Smooth muscle cell (in vitro differentiated cells): ENCODE data around the gene CHERP. TPM values are rescaled to one million over a fixed set of nuclear protein-coding genes. Genes with fewer than 3 reads are reported as not detected.
"Not testable (repeated sequence)": the region's sequence is repeated elsewhere in the genome, so short reads cannot be mapped to it uniquely, and the experiment has no call there.

Experiments
- DNase-seq: peaks from one replicate; lab custom pipeline; 2025; ENCODE audit not compliant: unreplicated experiment; lab: John Stamatoyannopoulos, UW
- H2AFZ ChIP-seq: fragments of 200-600 bp; sonication (generic); 2 replicates; pipeline ENCODE4 v1.6.0; 2016; ENCODE audit warnings: antibody characterized with exemption, low read depth, mild to moderate bottlenecking
- H3F3A ChIP-seq: fragments of 200-600 bp; sonication (generic); 2 replicates; pipeline ENCODE4 v1.6.0; 2017; ENCODE audit warnings: antibody characterized with exemption, low read depth
- H3K27ac ChIP-seq: fragments of 200-600 bp; sonication (generic); 2 replicates; pipeline ENCODE4 v1.5.1; 2016; ENCODE audit warnings: low read depth, mild to moderate bottlenecking
- H3K27me3 ChIP-seq: fragments of 200-600 bp; sonication (generic); 2 replicates; pipeline ENCODE4 v1.6.1; 2016; ENCODE audit warnings: low read depth, mild to moderate bottlenecking
- H3K36me3 ChIP-seq: fragments of 200-600 bp; sonication (generic); 2 replicates; pipeline ENCODE4 v1.5.1; 2016; ENCODE audit warnings: low read depth
- H3K4me1 ChIP-seq: fragments of 200-600 bp; sonication (generic); 2 replicates; pipeline ENCODE4 v1.5.1; 2016; ENCODE audit warnings: low read depth
- H3K4me2 ChIP-seq: fragments of 200-600 bp; sonication (generic); 2 replicates; pipeline ENCODE4 v1.6.0; 2016; ENCODE audit warnings: mild to moderate bottlenecking
- H3K4me3 ChIP-seq: fragments of 200-600 bp; sonication (generic); 2 replicates; pipeline ENCODE4 v1.5.1; 2016; ENCODE audit warnings: mild to moderate bottlenecking
- H3K79me2 ChIP-seq: fragments of 200-600 bp; sonication (generic); 2 replicates; pipeline ENCODE4 v1.6.0; 2016; ENCODE audit warnings: low read depth, mild to moderate bottlenecking
- H3K9ac ChIP-seq: fragments of 200-600 bp; sonication (generic); 2 replicates; pipeline ENCODE4 v1.6.0; 2016; ENCODE audit warnings: low read depth
- H3K9me3 ChIP-seq: fragments of 200-600 bp; sonication (generic); replicated peaks from 2 replicates; pipeline ENCODE4 v1.5.1; 2016; ENCODE audit warnings: low read depth
- H4K20me1 ChIP-seq: fragments of 200-600 bp; sonication (generic); 2 replicates; pipeline ENCODE4 v1.6.0; 2016; ENCODE audit warnings: low read depth
- WGBS: methylation state at CpG from one replicate; pipeline ENCODE4 v1.1.7; 2016; ENCODE audit warnings: low lambda C conversion rate; 5-methylcytosine and 5-hydroxymethylcytosine counted together
- polyA plus RNA-seq: library from polyadenylated mRNA; unstranded; fragments of >200 nt; fragmentation: Nextera tagmentation; extraction: Ambion mirVana; gene quantifications from 2 replicates; pipeline ENCODE4 v1.2.1, GENCODE V29; 2016
- small RNA-seq: library from RNA; depleted of rRNA; stranded (forward); fragments of <200 nt; gene quantifications from one replicate; pipeline ENCODE3, GENCODE V24; 2014
- total RNA-seq: library from RNA; depleted of rRNA; stranded (reverse); fragments of >200 nt; gene quantifications from 2 replicates; pipeline ENCODE4 v1.2.3, GENCODE V29; 2014
- TF ChIP-seq, protein P1 (sequence below): fragments of 200-600 bp; sonication (generic); IDR thresholded peaks from 2 replicates; pipeline ENCODE4 v1.5.1; 2017; ENCODE audit warnings: borderline replicate concordance, mild to moderate bottlenecking, antibody characterized with exemption; ENCODE audit not compliant: insufficient read depth, poor library complexity, severe bottlenecking

CHERP gene
- total and polyA plus RNA-seq, 2 experiments from 2014 or later, result 9.5 to 29.2 TPM

DNA sequence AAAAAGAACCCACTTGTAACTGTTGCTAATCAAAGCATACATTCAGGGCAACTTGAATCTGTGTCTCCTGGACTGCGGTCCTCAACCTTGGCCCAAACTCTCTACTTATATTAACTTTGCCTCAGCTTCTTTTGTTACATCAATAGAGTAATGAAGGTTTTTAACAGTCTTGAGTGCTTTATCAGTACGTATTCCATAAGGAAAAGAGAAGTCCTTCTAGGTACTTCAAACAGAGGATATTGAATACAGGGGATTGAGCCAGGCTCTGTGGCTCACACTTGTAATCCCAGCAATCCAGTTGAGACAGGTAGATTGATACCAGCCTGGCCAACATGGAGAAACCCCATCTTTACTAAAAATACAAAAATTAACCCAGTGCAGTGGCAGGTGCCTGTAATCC lies 69.2 kb downstream of the CHERP start:
- 95% methylated on average over 2 of the region's 2 CpGs for WGBS
- Histone ChIP-seq H2AFZ (no peak overlapping the region), H3K27me3 (no peaks in the 10 kb centered on the region), H3K4me3 (no peak overlapping the region), H3K4me2 (no peak overlapping the region), H3K36me3 (no peaks in the 10 kb centered on the region), H4K20me1 (peaks cover 32% of the 10 kb centered on the region), H3K4me1 (peaks cover 11% of the 10 kb centered on the region), H3K9ac (no peak overlapping the region), H3K27ac (no peak overlapping the region), H3K9me3 (no peaks in the 10 kb centered on the region), H3F3A (no peaks in the 10 kb centered on the region), H3K79me2 (peaks cover 35% of the 10 kb centered on the region)
- DNase-seq, result no peak
- TF ChIP-seq, protein P1, sequence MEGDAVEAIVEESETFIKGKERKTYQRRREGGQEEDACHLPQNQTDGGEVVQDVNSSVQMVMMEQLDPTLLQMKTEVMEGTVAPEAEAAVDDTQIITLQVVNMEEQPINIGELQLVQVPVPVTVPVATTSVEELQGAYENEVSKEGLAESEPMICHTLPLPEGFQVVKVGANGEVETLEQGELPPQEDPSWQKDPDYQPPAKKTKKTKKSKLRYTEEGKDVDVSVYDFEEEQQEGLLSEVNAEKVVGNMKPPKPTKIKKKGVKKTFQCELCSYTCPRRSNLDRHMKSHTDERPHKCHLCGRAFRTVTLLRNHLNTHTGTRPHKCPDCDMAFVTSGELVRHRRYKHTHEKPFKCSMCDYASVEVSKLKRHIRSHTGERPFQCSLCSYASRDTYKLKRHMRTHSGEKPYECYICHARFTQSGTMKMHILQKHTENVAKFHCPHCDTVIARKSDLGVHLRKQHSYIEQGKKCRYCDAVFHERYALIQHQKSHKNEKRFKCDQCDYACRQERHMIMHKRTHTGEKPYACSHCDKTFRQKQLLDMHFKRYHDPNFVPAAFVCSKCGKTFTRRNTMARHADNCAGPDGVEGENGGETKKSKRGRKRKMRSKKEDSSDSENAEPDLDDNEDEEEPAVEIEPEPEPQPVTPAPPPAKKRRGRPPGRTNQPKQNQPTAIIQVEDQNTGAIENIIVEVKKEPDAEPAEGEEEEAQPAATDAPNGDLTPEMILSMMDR, result no peak

DNA sequence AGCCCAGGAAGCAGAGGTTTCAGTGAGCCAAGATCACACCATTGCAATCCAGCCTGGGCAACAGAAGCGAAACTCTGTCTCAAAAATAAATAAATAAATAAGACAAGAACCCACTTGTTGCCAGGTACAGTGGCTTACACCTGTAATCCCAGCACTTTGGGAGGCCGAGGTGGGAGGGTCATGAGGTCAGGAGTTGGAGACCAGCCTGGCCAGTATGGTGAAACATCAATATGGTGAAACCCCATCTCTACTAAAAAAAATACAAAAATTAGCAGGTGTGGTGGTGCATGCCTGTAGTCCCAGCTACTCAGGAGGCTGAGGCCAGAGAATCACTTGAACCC lies 69.7 kb downstream of the CHERP start:
- Histone ChIP-seq H3K9ac (peak overlapping the region; percentile 67), H3K4me3 (peak overlapping the region; percentile 92), H2AFZ (peak overlapping the region; percentile 82), H4K20me1 (peaks cover 37% of the 10 kb centered on the region), H3K4me2 (peak overlapping the region; percentile 87), H3K79me2 (peaks cover 40% of the 10 kb centered on the region), H3K4me1 (peaks cover 11% of the 10 kb centered on the region)
- not testable (repeated sequence) for H3K9me3 ChIP-seq, H3F3A ChIP-seq, DNase-seq, H3K27ac ChIP-seq, H3K36me3 ChIP-seq, H3K27me3 ChIP-seq
- 77% methylated on average over 2 of the region's 2 CpGs for WGBS

DNA sequence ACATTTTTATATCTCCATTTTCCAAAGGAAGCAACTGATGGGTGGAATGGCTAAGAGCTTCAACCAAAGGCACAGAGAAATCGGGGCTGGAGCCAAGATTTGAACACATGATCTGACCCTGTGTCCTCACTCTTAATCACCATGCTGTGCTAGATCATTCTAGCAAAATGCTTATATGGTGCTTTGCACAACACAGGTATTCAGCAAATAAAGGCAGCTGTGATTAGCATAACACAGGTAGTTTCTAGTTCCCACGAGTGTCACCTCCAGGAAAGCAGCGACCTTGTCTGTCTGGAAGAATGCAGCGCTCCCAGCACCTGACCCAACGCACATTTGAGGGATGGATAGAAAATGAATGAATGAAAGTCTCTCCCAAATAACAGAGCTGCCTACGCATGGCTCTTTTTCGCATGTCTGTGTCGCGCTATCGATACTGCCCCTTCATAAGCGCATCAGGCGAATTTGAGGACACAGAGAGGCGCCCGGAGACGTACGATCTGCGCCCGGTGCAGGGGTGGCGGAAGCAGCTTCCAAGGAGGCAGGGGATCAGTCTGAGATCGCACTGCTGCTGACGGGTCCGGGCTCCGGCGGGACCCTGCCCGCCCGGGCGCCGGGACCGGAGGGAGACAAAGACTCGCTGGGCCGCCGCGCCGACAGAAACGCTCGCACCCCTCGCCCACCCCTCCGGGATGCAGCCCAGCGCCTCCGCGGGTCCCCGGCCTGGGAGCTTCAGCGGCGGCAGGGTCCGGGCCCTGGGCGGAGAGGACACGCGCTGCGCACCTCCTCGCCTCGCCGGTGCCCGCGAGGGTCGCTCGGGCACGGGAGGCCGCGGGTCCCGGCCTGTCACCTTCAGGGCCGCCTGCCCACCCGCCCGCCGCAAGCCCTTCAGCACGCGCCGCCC lies 71.1 kb downstream of the CHERP start:
- no peak for DNase-seq
- Histone ChIP-seq H4K20me1 (peaks cover 51% of the 10 kb centered on the region), H3K9ac (peak overlapping the region; percentile 79), H3K79me2 (peaks cover 54% of the 10 kb centered on the region), H3K4me3 (peak overlapping the region; percentile 92), H3K4me2 (peak overlapping the region; percentile 100), H3K4me1 (peaks cover 11% of the 10 kb centered on the region), H3K9me3 (no peaks in the 10 kb centered on the region), H3F3A (no peaks in the 10 kb centered on the region), H3K27me3 (no peaks in the 10 kb centered on the region), H3K36me3 (no peaks in the 10 kb centered on the region), H3K27ac (peak overlapping the region; percentile 42), H2AFZ (peak overlapping the region; percentile 81)
- TF ChIP-seq, protein P1, result no peak
- 2% methylated on average over 42 of the region's 67 CpGs for WGBS

DNA sequence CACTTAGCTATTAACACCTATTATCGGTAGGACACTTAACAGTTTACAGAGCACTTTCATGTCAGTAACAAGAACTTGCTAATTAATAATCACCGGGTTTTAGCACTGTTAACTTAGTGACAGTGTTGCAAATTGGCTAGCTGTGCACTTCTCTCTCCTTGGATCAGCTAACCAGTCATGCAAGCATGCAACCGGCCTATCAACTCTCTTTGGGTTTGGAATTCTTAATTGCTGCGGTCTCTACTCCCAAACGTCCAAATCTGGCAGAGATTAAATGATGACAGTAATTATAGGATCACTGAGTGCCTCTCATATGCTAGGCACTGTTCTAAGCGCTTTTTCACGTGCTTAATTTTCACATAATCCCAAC lies 71.7 kb downstream of the CHERP start:
- peaks cover 60% of the 10 kb centered on the region for H3K79me2 ChIP-seq
- no peak for DNase-seq

More for the DNA sequence above, 71.7 kb downstream of the CHERP start:
- H4K20me1 ChIP-seq, result peaks cover 57% of the 10 kb centered on the region
- H3K36me3 ChIP-seq, result no peaks in the 10 kb centered on the region
- no peaks in the 10 kb centered on the region for H3K27me3 ChIP-seq
- 39% methylated on average over 7 of the region's 7 CpGs for WGBS
- H3K4me1 ChIP-seq, result peaks cover 11% of the 10 kb centered on the region
- no peak overlapping the region for H3K9ac ChIP-seq
- no peaks in the 10 kb centered on the region for H3K9me3 ChIP-seq
- TF ChIP-seq, protein P1, result no peak
- H3K4me2 ChIP-seq, result peak overlapping the region; percentile 100
- no peak overlapping the region for H3K27ac ChIP-seq
- H3F3A ChIP-seq, result no peaks in the 10 kb centered on the region
- H3K4me3 ChIP-seq, result peak overlapping the region; percentile 92
- no peak overlapping the region for H2AFZ ChIP-seq

Small RNA genes within 50 kb of the gene (small RNA-seq; reads per million reads assigned to genes)
- 0.11 reads per million for gene RN7SL146P

Other genes with a start within 250 kb of the CHERP start
- 2.7 and 8.7 TPM in 2 replicates for gene KLF2, start 217.6 kb downstream of the CHERP start, total RNA-seq
- gene KLF2, start 217.6 kb downstream of the CHERP start, polyA plus RNA-seq, result 11.2 and 18.0 TPM in 2 replicates
- 12.8 and 16.0 TPM in 2 replicates for gene EPS15L1, start 70.5 kb downstream of the CHERP start, total RNA-seq
- gene EPS15L1, start 70.5 kb downstream of the CHERP start, polyA plus RNA-seq, result 15.6 and 18.8 TPM in 2 replicates
- gene CALR3, start 46.3 kb downstream of the CHERP start, total RNA-seq, result not detected in 2 replicates
- gene CALR3, start 46.3 kb downstream of the CHERP start, polyA plus RNA-seq, result not detected in 2 replicates
- gene C19orf44, start 46.0 kb downstream of the CHERP start, total RNA-seq, result 3.3 and 3.9 TPM in 2 replicates
- gene C19orf44, start 46.0 kb downstream of the CHERP start, polyA plus RNA-seq, result 2.5 and 3.4 TPM in 2 replicates
- 35.3 TPM in 2 replicates for gene SLC35E1, start 30.0 kb upstream of the CHERP start, total RNA-seq
- gene SLC35E1, start 30.0 kb upstream of the CHERP start, polyA plus RNA-seq, result 37.3 and 43.9 TPM in 2 replicates
- gene MED26, start 85.8 kb upstream of the CHERP start, total RNA-seq, result 6.3 and 13.6 TPM in 2 replicates
- 9.6 and 11.7 TPM in 2 replicates for gene MED26, start 85.8 kb upstream of the CHERP start, polyA plus RNA-seq
- gene SMIM7, start 117.7 kb upstream of the CHERP start, total RNA-seq, result 78.1 and 109 TPM in 2 replicates
- 64.4 and 84.9 TPM in 2 replicates for gene SMIM7, start 117.7 kb upstream of the CHERP start, polyA plus RNA-seq
- 0.45 and 0.81 TPM in 2 replicates for gene TMEM38A, start 118.7 kb upstream of the CHERP start, total RNA-seq
- gene TMEM38A, start 118.7 kb upstream of the CHERP start, polyA plus RNA-seq, result 0.53 and 1.5 TPM in 2 replicates
- not detected in 2 replicates for gene NWD1, start 177.4 kb upstream of the CHERP start, total RNA-seq
- gene NWD1, start 177.4 kb upstream of the CHERP start, polyA plus RNA-seq, result not detected in 2 replicates